ENCODE data around the gene TK2. TPM values are rescaled to one million over a fixed set of nuclear protein-coding genes. Genes with fewer than 3 reads are reported as not detected.
A peak's percentile ranks its signal among the peaks of the same experiment; 100 is the strongest.

TK2 gene
- total and polyA plus RNA-seq, 4 donors: 10.5 to 31.9 (median 21.0) TPM

DNA sequence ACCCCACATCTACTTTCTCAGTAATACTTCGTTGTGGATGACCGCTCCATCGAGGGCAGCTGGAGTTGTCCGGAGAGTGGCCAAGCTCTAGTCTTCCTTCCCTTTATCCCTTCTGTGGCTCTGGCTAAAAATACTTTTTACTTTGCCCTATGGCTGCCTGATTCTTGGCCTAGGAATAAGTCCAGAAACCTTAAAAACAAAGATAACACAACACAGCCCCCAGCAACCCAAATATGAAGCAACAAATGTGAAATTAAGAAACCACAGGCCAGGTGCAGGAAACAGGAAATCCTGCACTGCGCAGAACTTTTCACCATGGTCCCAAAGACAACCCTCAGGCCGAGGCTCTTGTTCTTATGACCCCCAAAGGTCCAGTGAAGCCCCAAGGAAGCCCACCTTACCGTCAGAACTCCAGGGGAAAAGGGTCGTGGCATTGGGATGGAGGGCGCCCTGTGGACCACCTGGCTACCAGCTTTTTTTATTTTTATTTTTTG is 26.0 kb downstream of the TK2 start:
- 74% methylated on average over 9 of the region's 9 CpGs for WGBS
- peaks cover 0 to 24% (median 7%) of the 10 kb centered on the region in 4 donors for H3K4me1 ChIP-seq (ENCODE audit: control insufficient read depth in 4 of 4, insufficient read depth in 4 of 4, low read length in 3 of 4)
- H3K36me3 ChIP-seq (ENCODE audit: control insufficient read depth in 4 of 4, insufficient read depth in 3 of 4, low read depth in 1 of 4, low read length in 3 of 4): peaks cover 6 to 12% (median 8%) of the 10 kb centered on the region in 4 donors
- H3K27ac ChIP-seq (ENCODE audit: low read depth in 1 of 2, low read length in 2 of 2): peak overlapping the region; percentile 64 to 70
- DNase-seq (ENCODE audit: low spot score): no peak
- H3K9me3 ChIP-seq (ENCODE audit: control insufficient read depth in 4 of 4, low read length in 3 of 4): no peaks in the 10 kb centered on the region
- no peak overlapping the region for H3K9ac ChIP-seq (ENCODE audit: low read depth in 1 of 2, low read length in 2 of 2)
- no peak overlapping the region for H3K4me3 ChIP-seq (ENCODE audit: low read depth in 1 of 3, low read length in 3 of 3)
- H3K27me3 ChIP-seq (ENCODE audit: control insufficient read depth in 4 of 4, insufficient read depth in 4 of 4, low read length in 3 of 4): no peaks in the 10 kb centered on the region
- TF ChIP-seq FOXA2 (IDR thresholded peaks at IDR 0.05): no peak
- TF ChIP-seq NR2F2 (IDR thresholded peaks at IDR 0.05): no peak
- TF ChIP-seq, protein P1, sequence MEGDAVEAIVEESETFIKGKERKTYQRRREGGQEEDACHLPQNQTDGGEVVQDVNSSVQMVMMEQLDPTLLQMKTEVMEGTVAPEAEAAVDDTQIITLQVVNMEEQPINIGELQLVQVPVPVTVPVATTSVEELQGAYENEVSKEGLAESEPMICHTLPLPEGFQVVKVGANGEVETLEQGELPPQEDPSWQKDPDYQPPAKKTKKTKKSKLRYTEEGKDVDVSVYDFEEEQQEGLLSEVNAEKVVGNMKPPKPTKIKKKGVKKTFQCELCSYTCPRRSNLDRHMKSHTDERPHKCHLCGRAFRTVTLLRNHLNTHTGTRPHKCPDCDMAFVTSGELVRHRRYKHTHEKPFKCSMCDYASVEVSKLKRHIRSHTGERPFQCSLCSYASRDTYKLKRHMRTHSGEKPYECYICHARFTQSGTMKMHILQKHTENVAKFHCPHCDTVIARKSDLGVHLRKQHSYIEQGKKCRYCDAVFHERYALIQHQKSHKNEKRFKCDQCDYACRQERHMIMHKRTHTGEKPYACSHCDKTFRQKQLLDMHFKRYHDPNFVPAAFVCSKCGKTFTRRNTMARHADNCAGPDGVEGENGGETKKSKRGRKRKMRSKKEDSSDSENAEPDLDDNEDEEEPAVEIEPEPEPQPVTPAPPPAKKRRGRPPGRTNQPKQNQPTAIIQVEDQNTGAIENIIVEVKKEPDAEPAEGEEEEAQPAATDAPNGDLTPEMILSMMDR (IDR thresholded peaks at IDR 0.05; ENCODE audit: low read depth, low read length, missing input control): no peak
- TF ChIP-seq GABPA (IDR thresholded peaks at IDR 0.05 in 1 of 2, conservative IDR thresholded peaks at IDR 0.05 in 1 of 2): no peak
- no peak for TF ChIP-seq HNF4G (IDR thresholded peaks at IDR 0.05)
- no peak for TF ChIP-seq SP1 (IDR thresholded peaks at IDR 0.05)
- TF ChIP-seq RAD21 (IDR thresholded peaks at IDR 0.05): no peak
- no peak for TF ChIP-seq YY1 (IDR thresholded peaks at IDR 0.05)

GRCh38 chr16:66522816-66523590 is 26.9 kb downstream of the TK2 start:
- WGBS: 91% methylated on average over 11 of the region's 11 CpGs
- Histone ChIP-seq H3K4me1 (ENCODE audit: control insufficient read depth in 4 of 4, insufficient read depth in 4 of 4, low read length in 3 of 4) (peaks cover 0 to 30% (median 11%) of the 10 kb centered on the region in 4 donors), H3K27me3 (ENCODE audit: control insufficient read depth in 4 of 4, insufficient read depth in 4 of 4, low read length in 3 of 4) (no peaks in the 10 kb centered on the region), H3K4me3 (ENCODE audit: low read depth in 1 of 3, low read length in 3 of 3) (no peak overlapping the region), H3K36me3 (ENCODE audit: control insufficient read depth in 4 of 4, insufficient read depth in 3 of 4, low read depth in 1 of 4, low read length in 3 of 4) (peaks cover 0 to 6% (median 3%) of the 10 kb centered on the region in 4 donors), H3K27ac (ENCODE audit: low read depth in 1 of 2, low read length in 2 of 2) (peak overlapping the region; percentile 64 to 70), H3K9ac (ENCODE audit: low read depth in 1 of 2, low read length in 2 of 2) (no peak overlapping the region), H3K9me3 (ENCODE audit: control insufficient read depth in 4 of 4, low read length in 3 of 4) (no peaks in the 10 kb centered on the region)
- TF ChIP-seq GABPA (IDR thresholded peaks at IDR 0.05 in 1 of 2, conservative IDR thresholded peaks at IDR 0.05 in 1 of 2): no peak
- no peak for TF ChIP-seq YY1 (IDR thresholded peaks at IDR 0.05)
- no peak for TF ChIP-seq ATF3 (IDR thresholded peaks at IDR 0.05)
- no peak for TF ChIP-seq RAD21 (IDR thresholded peaks at IDR 0.05)
- TF ChIP-seq HNF4G (IDR thresholded peaks at IDR 0.05): no peak
- no peak for TF ChIP-seq REST (IDR thresholded peaks at IDR 0.05)
- no peak for TF ChIP-seq JUND (IDR thresholded peaks at IDR 0.05)
- TF ChIP-seq SP1 (IDR thresholded peaks at IDR 0.05): no peak
- TF ChIP-seq NR2F2 (IDR thresholded peaks at IDR 0.05): no peak
- TF ChIP-seq HNF4A (conservative IDR thresholded peaks at IDR 0.05): no peak
- TF ChIP-seq FOXA2 (IDR thresholded peaks at IDR 0.05): no peak
- TF ChIP-seq, protein P1 (IDR thresholded peaks at IDR 0.05; ENCODE audit: low read depth, low read length, missing input control): no peak
- DNase-seq (ENCODE audit: low spot score): no peak

Measured in liver (tissue), 9 donors.